MM.1S (cell line): ENCODE measurements around the gene PDCD1.

Experiments used
- EZH2 ChIP-seq: fragments of 300-600 bp; sonication (generic); optimal IDR thresholded peaks from 2 replicates; pipeline ENCODE3; 2017; ENCODE audit warnings: low read depth, mild to moderate bottlenecking, antibody characterized with exemption, low read length, mixed read lengths
- EZH2phosphoT487 ChIP-seq: fragments of 300-600 bp; sonication (generic); IDR thresholded peaks from 2 replicates; pipeline ENCODE4 v1.6.1; 2018; ENCODE audit warnings: antibody characterized with exemption, low read length
- TF ChIP-seq, protein P1 (sequence below): fragments of 300-600 bp; sonication (generic); IDR thresholded peaks from 2 replicates; pipeline ENCODE4 v1.5.1; 2016; ENCODE audit warnings: antibody characterized with exemption, low read length, mixed read lengths

DNA sequence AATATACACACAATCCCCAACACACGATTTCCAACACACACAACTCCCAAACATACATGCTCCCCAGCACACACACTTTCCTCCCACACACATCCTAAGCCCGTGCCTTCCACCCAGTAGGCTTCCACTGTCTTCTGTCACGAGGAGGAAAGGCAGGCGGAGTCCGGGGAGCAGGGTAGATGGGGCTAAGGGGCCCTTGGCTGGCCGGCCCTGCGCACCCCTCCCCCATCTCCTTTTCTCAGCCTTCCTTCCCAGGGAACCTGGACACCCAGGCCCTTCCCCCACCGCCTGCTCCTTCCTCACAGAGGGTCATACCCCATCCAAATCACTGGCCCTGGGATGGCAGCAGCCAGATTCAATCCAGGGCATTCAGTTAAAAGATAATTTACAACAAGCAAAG is 3.4 kb upstream of the PDCD1 start:
- TF ChIP-seq, protein P1, sequence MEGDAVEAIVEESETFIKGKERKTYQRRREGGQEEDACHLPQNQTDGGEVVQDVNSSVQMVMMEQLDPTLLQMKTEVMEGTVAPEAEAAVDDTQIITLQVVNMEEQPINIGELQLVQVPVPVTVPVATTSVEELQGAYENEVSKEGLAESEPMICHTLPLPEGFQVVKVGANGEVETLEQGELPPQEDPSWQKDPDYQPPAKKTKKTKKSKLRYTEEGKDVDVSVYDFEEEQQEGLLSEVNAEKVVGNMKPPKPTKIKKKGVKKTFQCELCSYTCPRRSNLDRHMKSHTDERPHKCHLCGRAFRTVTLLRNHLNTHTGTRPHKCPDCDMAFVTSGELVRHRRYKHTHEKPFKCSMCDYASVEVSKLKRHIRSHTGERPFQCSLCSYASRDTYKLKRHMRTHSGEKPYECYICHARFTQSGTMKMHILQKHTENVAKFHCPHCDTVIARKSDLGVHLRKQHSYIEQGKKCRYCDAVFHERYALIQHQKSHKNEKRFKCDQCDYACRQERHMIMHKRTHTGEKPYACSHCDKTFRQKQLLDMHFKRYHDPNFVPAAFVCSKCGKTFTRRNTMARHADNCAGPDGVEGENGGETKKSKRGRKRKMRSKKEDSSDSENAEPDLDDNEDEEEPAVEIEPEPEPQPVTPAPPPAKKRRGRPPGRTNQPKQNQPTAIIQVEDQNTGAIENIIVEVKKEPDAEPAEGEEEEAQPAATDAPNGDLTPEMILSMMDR: no peak
- TF ChIP-seq EZH2phosphoT487 (no peak), EZH2 (no peak)
